Subcutaneous abdominal adipose tissue (tissue), 5 donors: ENCODE measurements around the gene RASGRF1.

Source experiments
- H3K27ac ChIP-seq: one replicate; pipeline ENCODE4 v1.7.0; 2013; ENCODE audit warnings: low read depth, mild to moderate bottlenecking, inconsistent platforms, low read length, moderate library complexity
- H3K27me3 ChIP-seq, 5 donors: one replicate each; pipeline ENCODE4 v1.7.0; 2013; ENCODE audit warnings: low read length in 5 of 5, inconsistent platforms in 1 of 5; ENCODE audit not compliant: control insufficient read depth in 5 of 5, insufficient read depth in 4 of 5
- H3K36me3 ChIP-seq, 5 donors: one replicate each; pipeline ENCODE4 v1.7.0; 2013; ENCODE audit warnings: low read length in 5 of 5; ENCODE audit not compliant: control insufficient read depth in 5 of 5, insufficient read depth in 5 of 5
- H3K4me1 ChIP-seq, 5 donors: one replicate each; pipeline ENCODE4 v1.7.0; 2013; ENCODE audit warnings: low read length in 5 of 5, mild to moderate bottlenecking in 3 of 5, moderate library complexity in 1 of 5; ENCODE audit not compliant: control insufficient read depth in 5 of 5, insufficient read depth in 5 of 5
- H3K4me3 ChIP-seq, 5 donors: one replicate each; pipeline ENCODE4 v1.7.0; 2013; ENCODE audit warnings: low read length in 5 of 5, low read depth in 1 of 5
- H3K9ac ChIP-seq, 5 donors: one replicate each; pipeline ENCODE4 v1.7.0; 2013; ENCODE audit warnings: low read length in 5 of 5, mild to moderate bottlenecking in 4 of 5, moderate library complexity in 3 of 5
- H3K9me3 ChIP-seq, 5 donors: one replicate each; pipeline ENCODE4 v1.7.0; 2013; ENCODE audit warnings: low read length in 5 of 5; ENCODE audit not compliant: control insufficient read depth in 5 of 5
- donor health status: healthy.
- donor health status: healthy.
- donor health status: healthy.
- donor health status: healthy.
- donor health status: healthy.

Gene RASGRF1, protein sequence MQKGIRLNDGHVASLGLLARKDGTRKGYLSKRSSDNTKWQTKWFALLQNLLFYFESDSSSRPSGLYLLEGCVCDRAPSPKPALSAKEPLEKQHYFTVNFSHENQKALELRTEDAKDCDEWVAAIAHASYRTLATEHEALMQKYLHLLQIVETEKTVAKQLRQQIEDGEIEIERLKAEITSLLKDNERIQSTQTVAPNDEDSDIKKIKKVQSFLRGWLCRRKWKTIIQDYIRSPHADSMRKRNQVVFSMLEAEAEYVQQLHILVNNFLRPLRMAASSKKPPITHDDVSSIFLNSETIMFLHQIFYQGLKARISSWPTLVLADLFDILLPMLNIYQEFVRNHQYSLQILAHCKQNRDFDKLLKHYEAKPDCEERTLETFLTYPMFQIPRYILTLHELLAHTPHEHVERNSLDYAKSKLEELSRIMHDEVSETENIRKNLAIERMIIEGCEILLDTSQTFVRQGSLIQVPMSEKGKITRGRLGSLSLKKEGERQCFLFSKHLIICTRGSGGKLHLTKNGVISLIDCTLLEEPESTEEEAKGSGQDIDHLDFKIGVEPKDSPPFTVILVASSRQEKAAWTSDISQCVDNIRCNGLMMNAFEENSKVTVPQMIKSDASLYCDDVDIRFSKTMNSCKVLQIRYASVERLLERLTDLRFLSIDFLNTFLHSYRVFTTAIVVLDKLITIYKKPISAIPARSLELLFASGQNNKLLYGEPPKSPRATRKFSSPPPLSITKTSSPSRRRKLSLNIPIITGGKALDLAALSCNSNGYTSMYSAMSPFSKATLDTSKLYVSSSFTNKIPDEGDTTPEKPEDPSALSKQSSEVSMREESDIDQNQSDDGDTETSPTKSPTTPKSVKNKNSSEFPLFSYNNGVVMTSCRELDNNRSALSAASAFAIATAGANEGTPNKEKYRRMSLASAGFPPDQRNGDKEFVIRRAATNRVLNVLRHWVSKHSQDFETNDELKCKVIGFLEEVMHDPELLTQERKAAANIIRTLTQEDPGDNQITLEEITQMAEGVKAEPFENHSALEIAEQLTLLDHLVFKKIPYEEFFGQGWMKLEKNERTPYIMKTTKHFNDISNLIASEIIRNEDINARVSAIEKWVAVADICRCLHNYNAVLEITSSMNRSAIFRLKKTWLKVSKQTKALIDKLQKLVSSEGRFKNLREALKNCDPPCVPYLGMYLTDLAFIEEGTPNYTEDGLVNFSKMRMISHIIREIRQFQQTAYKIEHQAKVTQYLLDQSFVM (N-terminal part only)

GRCh38 chr15:79090487-79091203 is at the start of gene RASGRF1:
Gene RASGRF1 (minus strand): TSS chr15:79090780. CDS start chr15:79090498, 282 bp downstream.
- peaks cover 0 to 26% (median 21%) of the 10 kb centered on the region in 5 donors for H3K4me1 ChIP-seq
- no peaks in the 10 kb centered on the region for H3K36me3 ChIP-seq
- no peak within 1 kb of the TSS for H3K27ac ChIP-seq
- peaks cover 46 to 68% (median 63%) of the 10 kb centered on the region in 5 donors for H3K27me3 ChIP-seq
- peak within 1 kb of the TSS in 4 of 5 donors; percentile 8 to 32 (median 14) for H3K4me3 ChIP-seq
- H3K9me3 ChIP-seq = no peaks in the 10 kb centered on the region
- H3K9ac ChIP-seq = no peak within 1 kb of the TSS

DNA sequence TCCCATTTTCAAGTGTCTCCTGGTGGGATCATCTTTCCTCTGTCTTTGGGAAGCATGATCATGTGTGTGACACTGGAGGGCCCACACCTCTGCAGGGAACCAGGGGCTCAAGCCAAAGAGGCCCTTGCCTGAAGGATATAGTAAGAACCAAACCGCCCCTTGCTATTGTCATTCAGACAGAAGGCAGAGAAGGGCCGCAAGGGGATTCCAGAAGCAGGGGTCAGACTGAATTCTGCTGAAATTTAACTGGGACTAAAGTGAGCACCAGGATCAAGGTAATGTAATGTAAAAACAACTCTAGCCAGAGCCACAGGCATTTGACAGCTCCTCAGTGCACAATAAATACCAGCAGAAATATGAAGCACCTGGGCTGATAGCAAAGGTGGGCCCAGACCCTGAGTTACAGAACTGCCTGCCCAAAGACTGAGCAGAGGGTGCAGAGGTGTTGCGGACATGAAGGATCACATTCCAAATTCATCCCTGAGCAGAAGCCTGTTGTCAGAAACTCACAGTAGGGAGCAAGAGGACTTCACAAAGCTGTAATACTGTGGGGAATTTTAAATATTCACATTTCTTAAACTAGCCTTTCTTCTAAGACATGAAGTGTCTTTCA is 46.0 kb upstream of the RASGRF1 start:
- Histone ChIP-seq H3K4me3 (no peak overlapping the region), H3K36me3 (no peaks in the 10 kb centered on the region), H3K27ac (no peak overlapping the region), H3K4me1 (no peaks in the 10 kb centered on the region), H3K9ac (no peak overlapping the region), H3K27me3 (peaks cover 0 to 9% (median 0%) of the 10 kb centered on the region in 5 donors), H3K9me3 (peaks cover 0 to 10% (median 6%) of the 10 kb centered on the region in 5 donors)

- no peaks in the 10 kb centered on the region for H3K4me1 ChIP-seq
- H3K9ac ChIP-seq = no peak overlapping the region
- H3K4me3 ChIP-seq = no peak overlapping the region
- no peaks in the 10 kb centered on the region for H3K36me3 ChIP-seq
- no peak overlapping the region for H3K27ac ChIP-seq
- peaks cover 0 to 12% (median 4%) of the 10 kb centered on the region in 5 donors for H3K27me3 ChIP-seq
- H3K9me3 ChIP-seq = peaks cover 0 to 22% (median 16%) of the 10 kb centered on the region in 5 donors
Observed at GRCh38 chr15:79133309-79133708, 42.7 kb upstream of the RASGRF1 start.

DNA sequence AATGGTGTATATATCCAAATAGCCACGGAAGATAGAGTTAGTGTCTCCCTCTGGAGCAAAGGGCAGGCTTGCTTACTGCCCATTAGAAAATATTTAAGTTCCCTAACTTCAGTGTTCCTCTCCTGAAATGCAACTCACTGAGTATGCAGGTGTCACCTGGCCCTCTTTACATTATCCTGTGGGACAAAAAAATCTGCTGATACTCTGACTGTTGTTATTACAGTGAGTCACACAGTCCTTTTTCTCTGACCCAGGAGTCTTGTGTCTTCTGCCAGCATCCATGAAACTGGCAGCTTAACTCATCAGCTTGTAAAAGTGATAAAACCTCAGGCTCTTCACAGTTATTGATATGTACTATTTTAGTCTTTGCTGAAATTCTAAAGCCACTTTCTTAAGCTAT is 42.2 kb upstream of the RASGRF1 start:
- no peaks in the 10 kb centered on the region for H3K36me3 ChIP-seq
- peaks cover 0 to 22% (median 16%) of the 10 kb centered on the region in 5 donors for H3K9me3 ChIP-seq
- H3K27ac ChIP-seq = no peak overlapping the region
- no peaks in the 10 kb centered on the region for H3K4me1 ChIP-seq
- H3K27me3 ChIP-seq = peaks cover 0 to 12% (median 4%) of the 10 kb centered on the region in 5 donors
- H3K9ac ChIP-seq = no peak overlapping the region
- no peak overlapping the region for H3K4me3 ChIP-seq

DNA sequence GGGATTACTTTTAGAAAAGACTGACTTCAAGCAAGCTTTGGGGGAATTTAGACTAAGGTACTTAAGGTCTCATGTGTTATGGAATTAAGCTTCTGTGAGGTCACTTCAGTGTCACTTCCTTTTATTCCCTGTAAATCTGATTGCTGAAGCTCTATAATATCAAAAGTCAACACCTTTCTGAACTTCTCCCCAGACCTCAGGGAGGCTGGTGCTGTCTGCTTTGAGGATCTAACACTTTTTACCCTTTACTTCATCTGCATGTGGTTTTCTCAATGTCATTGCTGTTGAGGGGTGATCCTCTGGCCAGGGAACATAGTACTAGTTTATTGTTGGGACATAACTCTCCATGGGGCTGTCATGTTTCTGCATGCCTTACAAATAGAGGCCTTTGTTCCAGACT is 41.8 kb upstream of the RASGRF1 start:
- peaks cover 0 to 23% (median 16%) of the 10 kb centered on the region in 5 donors for H3K9me3 ChIP-seq
- H3K27ac ChIP-seq = no peak overlapping the region
- H3K4me3 ChIP-seq = no peak overlapping the region

DNA sequence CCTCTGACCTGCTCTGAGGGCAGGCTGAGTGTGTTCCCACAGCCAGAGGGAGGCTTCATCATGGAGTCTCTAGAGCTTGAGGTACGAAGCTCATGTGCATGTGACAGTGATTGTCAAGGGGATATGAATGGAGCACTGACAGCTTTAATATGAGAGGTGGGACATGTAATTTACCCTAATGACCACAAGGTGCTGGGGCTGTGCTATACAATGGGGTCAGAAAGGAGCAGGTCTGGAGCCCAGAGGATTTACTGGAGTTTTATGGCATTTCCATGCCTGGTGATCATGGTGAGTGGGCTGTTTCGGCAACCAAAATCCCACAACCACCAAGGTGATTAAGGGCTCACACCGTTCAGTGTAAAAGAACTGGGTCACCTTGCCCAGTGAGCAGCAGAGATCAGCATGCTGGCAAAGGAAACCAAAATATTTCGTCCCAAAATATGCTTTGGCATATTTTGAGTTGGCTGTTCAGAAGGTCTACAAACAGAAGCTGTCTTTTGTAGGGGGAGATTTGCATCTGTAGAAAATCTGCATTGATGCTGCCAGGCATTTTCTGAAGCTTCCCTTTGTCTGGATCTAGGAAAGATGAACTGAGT is 40.1 kb upstream of the RASGRF1 start:
- Histone ChIP-seq H3K27me3 (peaks cover 0 to 9% (median 4%) of the 10 kb centered on the region in 5 donors), H3K36me3 (no peaks in the 10 kb centered on the region), H3K9ac (no peak overlapping the region), H3K27ac (no peak overlapping the region), H3K9me3 (peaks cover 0 to 23% (median 16%) of the 10 kb centered on the region in 5 donors), H3K4me1 (no peaks in the 10 kb centered on the region), H3K4me3 (no peak overlapping the region)

More for the DNA sequence above, 41.8 kb upstream of the RASGRF1 start:
- H3K4me1 ChIP-seq = no peaks in the 10 kb centered on the region
- no peaks in the 10 kb centered on the region for H3K36me3 ChIP-seq
- no peak overlapping the region for H3K9ac ChIP-seq
- H3K27me3 ChIP-seq = peaks cover 0 to 9% (median 4%) of the 10 kb centered on the region in 5 donors

DNA sequence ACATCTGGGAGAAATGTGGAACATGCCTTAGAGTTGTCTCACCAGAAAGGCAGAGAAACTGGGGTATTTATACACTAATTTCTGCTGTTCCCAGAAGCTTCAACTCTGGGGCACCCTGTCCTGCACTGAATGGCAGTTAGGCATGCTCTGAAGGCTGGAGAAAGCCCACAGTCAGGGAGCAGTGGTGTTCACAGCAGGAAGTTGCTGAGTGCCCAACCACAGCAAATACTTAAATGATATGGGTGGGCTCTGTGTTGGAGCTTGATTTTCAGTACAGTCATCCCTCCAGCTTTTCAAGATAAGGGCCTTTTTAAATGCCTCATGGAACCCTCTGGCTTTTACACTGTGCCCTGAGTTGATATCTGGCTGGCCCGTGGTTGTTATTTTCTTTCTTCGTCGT is 38.7 kb upstream of the RASGRF1 start:
- no peaks in the 10 kb centered on the region for H3K36me3 ChIP-seq
- peaks cover 0 to 4% (median 3%) of the 10 kb centered on the region in 5 donors for H3K27me3 ChIP-seq
- H3K27ac ChIP-seq = no peak overlapping the region
- no peak overlapping the region for H3K4me3 ChIP-seq
- peaks cover 0 to 23% (median 16%) of the 10 kb centered on the region in 5 donors for H3K9me3 ChIP-seq
- no peaks in the 10 kb centered on the region for H3K4me1 ChIP-seq
- no peak overlapping the region for H3K9ac ChIP-seq

DNA sequence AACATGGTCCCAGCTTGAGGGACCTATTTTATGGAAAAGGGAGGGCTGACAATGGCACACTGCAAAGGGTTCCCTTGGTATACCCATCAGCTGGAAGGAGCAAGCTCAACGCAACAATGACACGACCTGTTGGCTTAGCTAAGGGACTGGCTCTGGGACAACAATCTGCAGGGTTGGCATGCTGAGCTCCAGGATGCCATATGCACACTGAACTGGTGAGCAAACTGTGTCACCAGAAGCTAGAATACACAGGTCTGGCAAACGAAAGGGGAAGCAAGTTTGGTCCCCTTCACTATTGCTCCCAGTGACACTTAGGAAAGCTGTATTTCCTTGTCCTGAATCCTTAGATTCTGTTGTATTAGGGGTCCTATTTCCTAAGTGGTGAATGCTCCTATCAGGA is 38.0 kb upstream of the RASGRF1 start:
- Histone ChIP-seq H3K36me3 (no peaks in the 10 kb centered on the region), H3K9ac (no peak overlapping the region), H3K4me3 (no peak overlapping the region), H3K9me3 (peaks cover 0 to 23% (median 16%) of the 10 kb centered on the region in 5 donors), H3K4me1 (no peaks in the 10 kb centered on the region), H3K27ac (no peak overlapping the region), H3K27me3 (peaks cover 0 to 4% (median 3%) of the 10 kb centered on the region in 5 donors)
